ENCODE measurements around the gene RGS3. TPM values are rescaled to one million over a fixed set of nuclear protein-coding genes. Genes with fewer than 3 reads are reported as not detected.

RGS3 gene
- total and polyA plus RNA-seq, 10 of the 15 experiments (the other 5 are each of a cell fraction or from before 2014, with no cell fraction given), result 2.9 to 138 (median 28.8) TPM

- no peak for TF ChIP-seq YY1 (IDR thresholded peaks at IDR 0.05; ENCODE audit: low read depth, low read length)
- TF ChIP-seq CHD2 (IDR thresholded peaks at IDR 0.05; ENCODE audit: borderline replicate concordance, low read depth, low read length), result no peak
- no peak for TF ChIP-seq HDAC2 (IDR thresholded peaks at IDR 0.05)
- no peak for TF ChIP-seq SP1 (IDR thresholded peaks at IDR 0.05; ENCODE audit: low read depth, low read length)
- no peak for TF ChIP-seq SMAD5 (IDR thresholded peaks at IDR 0.05; ENCODE audit: low read depth)
- TF ChIP-seq LARP7 (IDR thresholded peaks at IDR 0.05), result no peak
- TF ChIP-seq ZNF217 (IDR thresholded peaks at IDR 0.05), result no peak
- H3K27me3 ChIP-seq (replicated peaks in 1 of 2; ENCODE audit: control insufficient read depth in 2 of 2, insufficient read depth in 2 of 2, low read length in 1 of 2), result no peaks in the 10 kb centered on the region
- CTCF ChIA-PET, result interaction anchor here (1.0 to 4.9 kb wide), 6 partner anchors 9 to 37 kb away, joined by 4 to 27 read pairs (median 6); no protein-coding TSS in a partner anchor
- H4K20me1 ChIP-seq (ENCODE audit: control insufficient read depth, insufficient read depth), result no peaks in the 10 kb centered on the region
- no peak overlapping the region for H3K4me2 ChIP-seq (ENCODE audit: control insufficient read depth, insufficient read depth)
- no peak overlapping the region for H3K27ac ChIP-seq (ENCODE audit: control insufficient read depth, insufficient read depth)
- no peaks in the 10 kb centered on the region for H3K36me3 ChIP-seq (ENCODE audit: control insufficient read depth in 2 of 2, insufficient read depth in 2 of 2, low read length in 1 of 2)
- no peaks in the 10 kb centered on the region for H3K79me2 ChIP-seq (ENCODE audit: control insufficient read depth, insufficient read depth, low read length)
- intact Hi-C loops (cut with micrococcal nuclease; ENCODE audit: unreplicated experiment) (no loop called here), in situ Hi-C loops (cut with MboI) (no loop called here)
- no peaks in the 10 kb centered on the region for H3K9me3 ChIP-seq (replicated peaks; ENCODE audit: control insufficient read depth, insufficient read depth, low read length)
- WGBS (ENCODE audit: insufficient coverage, insufficient replicate concordance, low lambda C conversion rate, missing lambda C conversion rate), result 48% methylated on average over 14 of the region's 14 CpGs
- no peak overlapping the region for H3K9ac ChIP-seq (ENCODE audit: control insufficient read depth, insufficient read depth, low read length)
- POLR2A ChIA-PET, result no interaction called here
- ATAC-seq, result no peak
- no peak overlapping the region for H3K4me3 ChIP-seq
- DNase-seq (ENCODE audit: low read depth, low spot score), result no peak
- SMC1A ChIA-PET (ENCODE audit: uncharacterized antibody, unreplicated experiment), result interaction anchor here (0.8 to 1.2 kb wide), 3 partner anchors 18 to 41 kb away, joined by 3 to 6 read pairs (median 3); no protein-coding TSS in a partner anchor
- peaks cover 13% of the 10 kb centered on the region for H3K4me1 ChIP-seq (ENCODE audit: control insufficient read depth, insufficient read depth, low read length)
- no TSS peak for BruUV-seq (replicated peaks)
- RAD21 ChIA-PET (ENCODE audit: unreplicated experiment), result interaction anchor here (2.1 kb wide), 1 partner anchor 34 kb away, joined by 8 read pairs; no protein-coding TSS in a partner anchor
- no peak for FAIRE-seq
- H2AFZ ChIP-seq (ENCODE audit: control insufficient read depth, low read depth, low read length), result no peak overlapping the region
These were observed 157.8 kb downstream of the RGS3 start for GRCh38 chr9:113621309-113621791.

- no peak overlapping the region for H3K27ac ChIP-seq (ENCODE audit: control insufficient read depth, insufficient read depth)
- no peak for TF ChIP-seq ATF3 (IDR thresholded peaks at IDR 0.05; ENCODE audit: borderline replicate concordance, extremely low read depth, low read depth, low read length)
- no peak for TF ChIP-seq SMAD1 (IDR thresholded peaks at IDR 0.05; ENCODE audit: low read depth, partially characterized antibody)
- no peaks in the 10 kb centered on the region for H3K9me3 ChIP-seq (replicated peaks; ENCODE audit: control insufficient read depth, insufficient read depth, low read length)
- no TSS peak for BruUV-seq (replicated peaks)
- in situ Hi-C loops (cut with MboI) (no loop called here), intact Hi-C loops (cut with micrococcal nuclease; ENCODE audit: unreplicated experiment) (no loop called here)
- POLR2A ChIA-PET, result no interaction called here
- WGBS (ENCODE audit: insufficient coverage, insufficient replicate concordance, low lambda C conversion rate, missing lambda C conversion rate), result 19% methylated on average over 2 of the region's 2 CpGs
- no peak for DNase-seq (ENCODE audit: low read depth, low spot score)
- ATAC-seq, result no peak
- no peak overlapping the region for H3K4me2 ChIP-seq (ENCODE audit: control insufficient read depth, insufficient read depth)
- no peak for FAIRE-seq
- H3K36me3 ChIP-seq (ENCODE audit: control insufficient read depth in 2 of 2, insufficient read depth in 2 of 2, low read length in 1 of 2), result no peaks in the 10 kb centered on the region
- H3K27me3 ChIP-seq (replicated peaks in 1 of 2; ENCODE audit: control insufficient read depth in 2 of 2, insufficient read depth in 2 of 2, low read length in 1 of 2), result no peaks in the 10 kb centered on the region
- H3K9ac ChIP-seq (ENCODE audit: control insufficient read depth, insufficient read depth, low read length), result no peak overlapping the region
- RAD21 ChIA-PET (ENCODE audit: unreplicated experiment), result interaction anchor here (2.1 kb wide), 1 partner anchor 34 kb away, joined by 8 read pairs; no protein-coding TSS in a partner anchor
- H4K20me1 ChIP-seq (ENCODE audit: control insufficient read depth, insufficient read depth), result no peaks in the 10 kb centered on the region
- no peak overlapping the region for H2AFZ ChIP-seq (ENCODE audit: control insufficient read depth, low read depth, low read length)
- SMC1A ChIA-PET (ENCODE audit: uncharacterized antibody, unreplicated experiment), result interaction anchor here (0.8 to 1.2 kb wide), 5 partner anchors 19 to 42 kb away, joined by 3 to 6 read pairs (median 3); no protein-coding TSS in a partner anchor
- CTCF ChIA-PET, result interaction anchor here (1.0 to 4.9 kb wide), 6 partner anchors 9 to 36 kb away, joined by 4 to 27 read pairs (median 6); no protein-coding TSS in a partner anchor
- no peaks in the 10 kb centered on the region for H3K79me2 ChIP-seq (ENCODE audit: control insufficient read depth, insufficient read depth, low read length)
- no peak overlapping the region for H3K4me3 ChIP-seq
- peaks cover 10% of the 10 kb centered on the region for H3K4me1 ChIP-seq (ENCODE audit: control insufficient read depth, insufficient read depth, low read length)
These were observed 158.5 kb downstream of the RGS3 start for GRCh38 chr9:113621980-113622379.

Measured in GM12878 (cell line).